Keratinocyte (primary cell): ENCODE measurements around the gene MALRD1. TPM values are rescaled to one million over a fixed set of nuclear protein-coding genes. Genes with fewer than 3 reads are reported as not detected.

Source experiments
- DNase-seq: peaks from one replicate; pipeline ENCODE4 v3.0.0-alpha.2; 2011; ENCODE audit warnings: low read depth, missing footprints, low spot score
- FAIRE-seq: peaks from 2 replicates; lab custom pipeline; 2011; peaks lifted over from hg19 to GRCh38; lab: Jason Lieb, UNC
- H2AFZ ChIP-seq: 2 replicates; pipeline ENCODE4 v1.6.0; 2012; ENCODE audit warnings: low read length, control low read depth, inconsistent platforms; ENCODE audit not compliant: control insufficient read depth
- H3K27ac ChIP-seq: 2 replicates; pipeline ENCODE4 v1.5.1; 2011; ENCODE audit warnings: low read length; ENCODE audit not compliant: control insufficient read depth, insufficient read depth
- H3K27me3 ChIP-seq: 3 replicates; pipeline ENCODE4 v1.6.0; 2011; ENCODE audit warnings: low read length; ENCODE audit not compliant: control insufficient read depth, insufficient read depth; ENCODE audit errors: extremely low read depth
- H3K36me3 ChIP-seq, 2 experiments: 2 replicates in 1 of 2; 3 replicates in 1 of 2; pipeline ENCODE4 v1.5.1; 2011; ENCODE audit warnings: low read length in 2 of 2, mild to moderate bottlenecking in 1 of 2; ENCODE audit not compliant: control insufficient read depth in 2 of 2, insufficient read depth in 2 of 2; ENCODE audit errors: extremely low read depth in 1 of 2
- H3K4me1 ChIP-seq: 3 replicates; pipeline ENCODE4 v1.5.1; 2011; ENCODE audit warnings: low read length; ENCODE audit not compliant: control insufficient read depth, insufficient read depth; ENCODE audit errors: extremely low read depth
- H3K4me2 ChIP-seq: 3 replicates; pipeline ENCODE4 v1.6.0; 2011; ENCODE audit warnings: low read depth, low read length; ENCODE audit not compliant: control insufficient read depth, insufficient read depth; ENCODE audit errors: extremely low read depth
- H3K4me3 ChIP-seq, 3 experiments: fragments of 200-600 bp in 1 of 3; sonication (generic) in 1 of 3; 2 replicates in 2 of 3; 3 replicates in 1 of 3; pipeline ENCODE4 v1.5.1; 2011 to 2016; ENCODE audit warnings: low read length in 3 of 3, mild to moderate bottlenecking in 3 of 3, control low read depth in 2 of 3, inconsistent platforms in 1 of 3, low read depth in 1 of 3, mixed read lengths in 1 of 3, mixed run types in 1 of 3, moderate library complexity in 1 of 3; ENCODE audit not compliant: control insufficient read depth in 2 of 3, insufficient read depth in 2 of 3; ENCODE audit errors: extremely low read depth in 1 of 3
- H3K79me2 ChIP-seq: 2 replicates; pipeline ENCODE4 v1.6.0; 2012; ENCODE audit warnings: low read length; ENCODE audit not compliant: control insufficient read depth, insufficient read depth
- H3K9ac ChIP-seq: 3 replicates; pipeline ENCODE4 v1.6.0; 2011; ENCODE audit warnings: low read length; ENCODE audit not compliant: control insufficient read depth, insufficient read depth; ENCODE audit errors: extremely low read depth
- H3K9me1 ChIP-seq: 3 replicates; pipeline ENCODE4 v1.6.0; 2011; ENCODE audit warnings: low read length; ENCODE audit not compliant: control insufficient read depth, insufficient read depth; ENCODE audit errors: extremely low read depth
- H3K9me3 ChIP-seq: 2 replicates; pipeline ENCODE4 v1.5.1; 2012; ENCODE audit warnings: low read depth, low read length; ENCODE audit not compliant: control insufficient read depth
- H4K20me1 ChIP-seq: 3 replicates; pipeline ENCODE4 v1.6.0; 2011; ENCODE audit warnings: low read length; ENCODE audit not compliant: control insufficient read depth, insufficient read depth; ENCODE audit errors: extremely low read depth
- EZH2 ChIP-seq: IDR thresholded peaks from one replicate; pipeline ENCODE4 v1.6.1; 2012; ENCODE audit warnings: inconsistent platforms, mild to moderate bottlenecking, low read length, moderate library complexity
- dilution Hi-C: fragments of 300-500 bp; cut with MboI; formaldehyde crosslinking; loops from one replicate; pipeline ENCODE4 v1.7.0; 2020; ENCODE audit warnings: low sequenced_read_pairs; ENCODE audit not compliant: extremely low pct_ligation_motif_present
- polyA plus RNA-seq, 5 experiments: library from polyadenylated mRNA; depleted of rRNA in 3 of 5; stranded (reverse) in 3 of 5; stranded (forward) in 1 of 5; unstranded in 1 of 5; fragments of >200 nt; gene quantifications; 1 replicate in 1 of 5; 2 replicates in 3 of 5; 3 replicates in 1 of 5; pipeline versions ENCODE4 v1.2.1 to v1.2.3, GENCODE V29; 2011 to 2012; ENCODE audit warnings: missing spikeins in 2 of 5, low read depth in 1 of 5, low replicate concordance in 1 of 5
- TF ChIP-seq, protein P1 (sequence below), 3 experiments: IDR thresholded peaks in 1 of 3; conservative IDR thresholded peaks in 1 of 3; optimal IDR thresholded peaks in 1 of 3; 2 replicates in 2 of 3; 3 replicates in 1 of 3; pipeline versions ENCODE3 to v1.5.1; 2011; ENCODE audit warnings: low read length in 3 of 3, mild to moderate bottlenecking in 3 of 3, moderate library complexity in 2 of 3, control low read depth in 1 of 3, inconsistent platforms in 1 of 3; ENCODE audit not compliant: insufficient read depth in 2 of 3; ENCODE audit errors: extremely low read depth in 1 of 3

The MALRD1 gene
- polyA plus RNA-seq, 1 donor (not counting 4 experiments of a cell fraction or from before 2014, with no cell fraction given) = not detected

DNA sequence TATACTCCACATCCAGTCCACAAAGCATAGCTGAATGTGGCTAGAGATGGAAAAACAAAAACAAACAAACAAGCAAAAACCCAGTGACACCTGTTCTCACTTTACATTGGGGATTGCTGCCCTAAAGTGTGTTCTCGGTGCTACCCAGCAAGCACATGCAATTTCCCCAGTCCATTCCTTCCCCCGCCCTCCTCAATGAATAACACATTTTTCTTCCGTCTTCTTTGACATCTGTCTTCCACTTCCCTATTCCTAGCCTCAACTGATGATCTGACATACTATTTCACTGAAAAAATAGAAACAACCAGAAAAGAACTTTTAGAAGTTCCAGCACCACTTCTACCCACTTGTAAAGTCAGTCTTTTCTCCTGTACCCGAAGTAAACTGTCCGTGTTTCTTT, 147.1 kb downstream of the MALRD1 start:
- Histone ChIP-seq H4K20me1 (no peaks in the 10 kb centered on the region), H3K4me2 (no peak overlapping the region), H3K36me3 (no peaks in the 10 kb centered on the region), H3K9me3 (no peaks in the 10 kb centered on the region), H3K27ac (no peak overlapping the region), H3K9ac (no peak overlapping the region), H3K4me3 (no peak overlapping the region), H3K27me3 (no peaks in the 10 kb centered on the region), H3K4me1 (no peaks in the 10 kb centered on the region), H2AFZ (no peak overlapping the region), H3K79me2 (no peaks in the 10 kb centered on the region), H3K9me1 (no peaks in the 10 kb centered on the region)
- dilution Hi-C loops = no loop called here
- TF ChIP-seq, protein P1, sequence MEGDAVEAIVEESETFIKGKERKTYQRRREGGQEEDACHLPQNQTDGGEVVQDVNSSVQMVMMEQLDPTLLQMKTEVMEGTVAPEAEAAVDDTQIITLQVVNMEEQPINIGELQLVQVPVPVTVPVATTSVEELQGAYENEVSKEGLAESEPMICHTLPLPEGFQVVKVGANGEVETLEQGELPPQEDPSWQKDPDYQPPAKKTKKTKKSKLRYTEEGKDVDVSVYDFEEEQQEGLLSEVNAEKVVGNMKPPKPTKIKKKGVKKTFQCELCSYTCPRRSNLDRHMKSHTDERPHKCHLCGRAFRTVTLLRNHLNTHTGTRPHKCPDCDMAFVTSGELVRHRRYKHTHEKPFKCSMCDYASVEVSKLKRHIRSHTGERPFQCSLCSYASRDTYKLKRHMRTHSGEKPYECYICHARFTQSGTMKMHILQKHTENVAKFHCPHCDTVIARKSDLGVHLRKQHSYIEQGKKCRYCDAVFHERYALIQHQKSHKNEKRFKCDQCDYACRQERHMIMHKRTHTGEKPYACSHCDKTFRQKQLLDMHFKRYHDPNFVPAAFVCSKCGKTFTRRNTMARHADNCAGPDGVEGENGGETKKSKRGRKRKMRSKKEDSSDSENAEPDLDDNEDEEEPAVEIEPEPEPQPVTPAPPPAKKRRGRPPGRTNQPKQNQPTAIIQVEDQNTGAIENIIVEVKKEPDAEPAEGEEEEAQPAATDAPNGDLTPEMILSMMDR (optimal IDR thresholded peaks at IDR 0.05 in 1 of 3, IDR thresholded peaks at IDR 0.05 in 1 of 3, conservative IDR thresholded peaks at IDR 0.05 in 1 of 3; ENCODE audit: extremely low read depth in 1 of 3, insufficient read depth in 2 of 3, low read length in 3 of 3) = no peak
- no peak for TF ChIP-seq EZH2
- DNase-seq = no peak
- FAIRE-seq = no peak

DNA sequence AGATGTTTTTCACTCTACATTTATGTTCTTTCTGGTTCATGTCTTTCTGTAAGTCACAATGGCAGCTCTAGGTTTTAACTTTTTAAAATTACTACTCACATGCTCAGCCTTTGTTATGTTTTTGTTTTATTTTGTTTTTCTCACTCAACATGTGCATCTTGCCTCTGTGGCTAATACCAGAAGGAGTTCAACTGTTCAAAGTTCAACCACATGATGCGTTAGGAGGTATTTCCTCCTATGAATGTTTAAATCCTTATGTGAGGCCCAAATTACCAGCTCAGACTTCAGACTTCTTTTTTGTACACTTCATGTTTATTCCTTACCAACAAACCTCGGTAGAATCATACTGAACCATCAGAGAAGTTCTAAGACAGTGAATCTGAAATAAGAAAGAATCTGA, 151.6 kb downstream of the MALRD1 start:
- Histone ChIP-seq H3K27me3 (no peaks in the 10 kb centered on the region), H4K20me1 (no peaks in the 10 kb centered on the region), H2AFZ (no peak overlapping the region), H3K36me3 (no peaks in the 10 kb centered on the region), H3K79me2 (no peaks in the 10 kb centered on the region), H3K9ac (no peak overlapping the region), H3K9me1 (no peaks in the 10 kb centered on the region), H3K9me3 (no peaks in the 10 kb centered on the region), H3K27ac (no peak overlapping the region), H3K4me3 (no peak overlapping the region), H3K4me2 (no peak overlapping the region), H3K4me1 (no peaks in the 10 kb centered on the region)
- dilution Hi-C loops = no loop called here
- TF ChIP-seq EZH2 = no peak
- TF ChIP-seq, protein P1 (optimal IDR thresholded peaks at IDR 0.05 in 1 of 3, IDR thresholded peaks at IDR 0.05 in 1 of 3, conservative IDR thresholded peaks at IDR 0.05 in 1 of 3; ENCODE audit: extremely low read depth in 1 of 3, insufficient read depth in 2 of 3, low read length in 3 of 3) = no peak
- DNase-seq (no peak), FAIRE-seq (no peak)
